Kidney epithelial cell (primary cell): Measurements from ENCODE around the gene LRRN4. TPM values are rescaled to one million over a fixed set of nuclear protein-coding genes. Genes with fewer than 3 reads are reported as not detected.
"Not testable (repeated sequence)": the region's sequence is repeated elsewhere in the genome, so short reads cannot be mapped to it uniquely, and the experiment has no call there.

Source experiments
- DNase-seq: peaks from one replicate; pipeline ENCODE4 v3.0.0-alpha.2; 2010; ENCODE audit warnings: low read depth
- H3K27me3 ChIP-seq: 2 replicates; pipeline ENCODE4 v1.6.0; 2011; ENCODE audit warnings: low read length; ENCODE audit not compliant: control insufficient read depth, insufficient read depth
- H3K36me3 ChIP-seq: 2 replicates; pipeline ENCODE4 v1.5.1; 2011; ENCODE audit warnings: low read length; ENCODE audit not compliant: control insufficient read depth, insufficient read depth
- H3K4me3 ChIP-seq: 2 replicates; pipeline ENCODE4 v1.5.1; 2011; ENCODE audit warnings: low read depth, mild to moderate bottlenecking, control low read depth, low read length
- CTCF ChIP-seq: IDR thresholded peaks from 2 replicates; pipeline ENCODE4 v1.5.1; 2011; ENCODE audit warnings: mild to moderate bottlenecking, moderate library complexity, low read length, control low read depth, inconsistent platforms; ENCODE audit not compliant: insufficient read depth, poor library complexity, severe bottlenecking
- total RNA-seq: library from RNA; depleted of rRNA; stranded (reverse); fragments of >200 nt; gene quantifications from 2 replicates; pipeline ENCODE4 v1.2.3, GENCODE V29; 2015

The LRRN4 gene
- total RNA-seq, 1 donor from 2014 or later: 65.3 TPM

GRCh38 chr20:6038256-6038655 is 15.6 kb downstream of the LRRN4 start:
- Histone ChIP-seq H3K4me3 (no peak overlapping the region), H3K36me3 (peaks cover 2% of the 10 kb centered on the region), H3K27me3 (no peaks in the 10 kb centered on the region)
- DNase-seq: no peak
- TF ChIP-seq CTCF: no peak

DNA sequence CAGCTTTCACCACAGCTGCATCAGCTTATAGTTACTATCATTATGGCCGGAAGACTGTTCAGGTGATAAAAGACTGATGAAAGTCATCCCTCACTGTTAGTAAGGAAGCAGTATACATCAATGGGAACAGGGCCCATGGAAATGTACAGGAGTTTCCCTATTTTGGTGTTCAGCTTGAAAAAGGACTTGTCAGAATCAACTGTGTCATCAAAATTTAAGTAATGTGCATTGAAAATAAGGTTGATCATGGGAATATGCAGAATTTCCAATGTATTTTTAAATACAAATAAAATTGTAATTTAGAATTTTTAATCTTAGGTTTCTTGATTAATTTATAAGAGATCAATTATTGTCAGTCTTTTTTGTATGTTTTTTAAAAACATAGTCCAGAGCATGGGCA is 16.8 kb downstream of the LRRN4 start:
- Histone ChIP-seq H3K27me3 (no peaks in the 10 kb centered on the region), H3K36me3 (no peaks in the 10 kb centered on the region), H3K4me3 (no peak overlapping the region)
- no peak for DNase-seq
- no peak for TF ChIP-seq CTCF

DNA sequence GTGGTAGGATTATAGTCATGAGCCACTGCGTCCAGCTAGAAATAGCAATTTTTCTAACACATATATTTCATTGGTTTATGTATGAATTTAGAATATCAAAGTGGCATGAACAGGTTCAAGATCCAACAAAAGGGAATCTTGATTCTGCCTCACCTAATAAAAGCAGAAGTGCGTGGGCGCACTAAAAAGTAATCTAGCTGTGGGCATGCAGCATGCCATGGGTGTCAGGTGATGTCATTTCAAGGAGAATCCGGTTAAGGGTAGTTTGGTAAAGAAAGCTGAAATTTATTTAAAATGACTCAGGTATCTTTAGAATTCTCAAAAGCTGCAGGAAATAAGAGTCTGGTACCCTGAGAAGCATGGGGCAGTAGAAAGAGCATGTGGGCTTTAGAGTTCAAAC is 17.6 kb downstream of the LRRN4 start:
- DNase-seq: no peak
- TF ChIP-seq CTCF: no peak
- no peaks in the 10 kb centered on the region for H3K27me3 ChIP-seq
- no peak overlapping the region for H3K4me3 ChIP-seq
- no peaks in the 10 kb centered on the region for H3K36me3 ChIP-seq

GRCh38 chr20:6034134-6034969 is 19.5 kb downstream of the LRRN4 start:
- H3K4me3 ChIP-seq: no peak overlapping the region
- no peaks in the 10 kb centered on the region for H3K27me3 ChIP-seq
- H3K36me3 ChIP-seq: no peaks in the 10 kb centered on the region
- no peak for TF ChIP-seq CTCF
- no peak for DNase-seq

- not testable (repeated sequence) for DNase-seq, H3K4me3 ChIP-seq, H3K27me3 ChIP-seq, H3K36me3 ChIP-seq
Measured at GRCh38 chr20:6032907-6033306, 21.0 kb downstream of the LRRN4 start.

DNA sequence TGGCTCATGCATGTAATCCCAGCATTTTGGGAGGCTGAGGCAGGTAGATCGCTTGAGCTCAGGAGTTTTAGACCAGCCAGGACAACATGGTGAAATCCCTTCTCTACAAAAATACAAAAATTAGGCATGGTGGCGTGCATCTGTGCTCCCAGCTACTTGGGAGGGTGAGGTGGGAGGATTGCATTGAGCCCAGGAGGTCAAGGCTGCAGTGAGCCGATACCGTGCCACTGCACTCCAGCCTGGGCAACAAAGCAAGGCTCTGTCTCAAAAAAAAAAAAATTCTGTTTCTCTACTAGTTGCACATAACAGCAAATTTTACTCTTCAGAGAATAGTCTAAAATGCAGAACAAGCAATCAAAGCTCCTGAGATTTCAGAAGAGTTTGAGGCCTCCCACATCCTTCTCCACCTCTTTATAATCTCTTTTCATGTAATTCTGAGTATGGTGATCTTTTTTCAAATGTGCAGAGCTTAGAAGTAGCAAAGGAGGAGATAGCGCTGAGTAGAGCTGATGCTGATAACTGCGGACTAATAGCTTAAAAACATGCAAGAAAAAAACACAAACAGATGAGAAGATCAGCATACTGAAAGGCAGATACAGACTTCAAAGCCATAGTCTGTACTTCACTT is 23.3 kb downstream of the LRRN4 start:
- no peak for TF ChIP-seq CTCF
- H3K4me3 ChIP-seq: no peak overlapping the region
- H3K36me3 ChIP-seq: no peaks in the 10 kb centered on the region
- no peak for DNase-seq
- H3K27me3 ChIP-seq: no peaks in the 10 kb centered on the region
